Activated CD8-positive, alpha-beta memory T cell treated with anti-CD3 and anti-CD28 coated beads, Interleukin-2, amount 50 U/mL, for 4 hours (primary cell): Measurements from ENCODE around the gene SPP1.

ENCODE experiments used
- DNase-seq: peaks from one replicate; pipeline ENCODE4 v3.0.0-alpha.2; 2020

SPP1 gene

DNA sequence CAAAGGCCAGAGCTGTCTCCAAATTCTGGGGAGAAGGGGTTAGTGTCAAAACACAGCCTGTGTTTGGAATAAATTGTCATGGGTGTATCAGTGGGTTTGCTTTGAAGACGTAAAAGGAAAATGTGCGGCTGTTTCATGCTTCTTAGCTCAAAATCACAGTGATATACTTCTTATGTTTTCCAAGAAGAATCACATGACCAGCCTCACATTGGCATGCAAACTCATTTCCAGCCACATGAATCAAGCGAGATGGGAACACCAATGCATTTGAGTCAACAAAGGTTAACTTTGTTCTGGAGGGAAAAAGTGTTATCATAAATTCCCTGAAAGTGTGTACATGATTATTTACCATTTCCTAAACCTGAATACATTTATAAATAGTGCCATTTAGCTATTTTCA is 19.0 kb upstream of the SPP1 start:
- no peak for DNase-seq

DNA sequence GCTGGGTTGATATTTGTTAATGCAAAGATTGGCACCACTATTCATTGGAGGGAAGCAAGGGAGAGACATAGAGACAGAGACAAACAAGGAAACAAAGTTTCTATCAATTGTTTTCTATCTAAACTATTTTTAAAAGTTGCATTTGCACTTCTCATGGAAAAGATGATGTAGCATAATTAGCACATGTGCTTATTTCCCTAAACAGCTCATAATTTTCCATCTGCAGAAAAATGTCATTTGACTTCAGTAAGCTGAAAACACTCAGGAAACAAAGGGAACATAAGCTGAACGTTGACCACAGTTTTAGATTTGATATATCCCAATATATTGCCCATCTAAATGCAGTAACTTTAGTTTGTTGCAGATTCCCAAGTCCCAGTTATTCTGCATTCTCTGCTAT is 18.5 kb upstream of the SPP1 start:
- no peak for DNase-seq

DNA sequence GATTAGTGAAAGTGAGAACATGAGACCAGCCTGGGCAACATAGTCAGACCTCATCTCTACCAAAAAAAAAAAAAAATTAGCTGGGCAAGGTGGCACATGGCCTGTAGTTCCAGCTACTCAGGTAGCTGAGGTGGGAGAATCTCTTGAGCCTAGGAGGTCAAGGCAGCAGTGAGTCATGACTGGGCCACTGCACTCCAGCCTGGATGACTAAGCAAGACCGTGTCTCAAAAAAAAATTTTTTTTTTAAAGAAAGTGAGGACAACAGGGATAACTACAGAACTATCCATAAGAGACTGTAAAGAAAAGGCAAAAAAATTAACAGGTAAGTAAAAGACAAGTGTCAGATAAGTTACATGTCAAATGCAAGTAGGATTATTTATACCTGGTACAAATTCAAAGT is 13.5 kb upstream of the SPP1 start:
- no peak for DNase-seq

DNA sequence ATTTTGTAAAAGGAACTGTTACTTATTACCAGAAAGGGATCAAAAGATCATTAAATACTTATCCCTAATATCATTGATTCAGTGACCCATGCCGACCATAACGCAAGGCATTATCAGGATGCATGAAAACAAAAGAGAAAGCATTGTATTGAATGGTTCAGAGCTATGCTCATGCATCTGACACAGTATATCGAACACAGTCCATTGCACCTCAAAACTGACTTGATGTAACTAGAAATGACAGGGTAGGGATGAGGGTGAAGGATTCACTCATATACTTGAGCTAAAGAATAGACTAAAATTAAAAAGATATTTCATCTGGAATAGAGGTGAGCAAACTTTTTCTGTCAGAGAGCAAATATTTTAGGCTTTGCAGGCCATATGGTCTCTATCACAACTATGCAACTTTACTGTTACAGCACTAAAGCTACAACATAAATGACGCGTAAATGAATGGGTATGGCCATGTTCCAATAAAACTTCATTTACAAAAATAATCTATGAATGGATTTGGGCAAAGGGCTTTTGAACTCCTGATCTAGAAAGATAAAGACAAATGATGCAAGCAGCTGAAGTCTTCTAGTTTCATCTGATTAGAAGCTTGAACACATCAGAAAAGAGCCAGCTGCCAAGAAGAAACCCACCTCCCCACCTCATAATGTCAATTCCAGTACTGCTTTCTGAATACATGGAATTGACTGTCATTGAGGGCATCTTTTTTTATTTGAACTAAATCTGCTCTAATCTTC is 12.9 kb upstream of the SPP1 start:
- no peak for DNase-seq

DNA sequence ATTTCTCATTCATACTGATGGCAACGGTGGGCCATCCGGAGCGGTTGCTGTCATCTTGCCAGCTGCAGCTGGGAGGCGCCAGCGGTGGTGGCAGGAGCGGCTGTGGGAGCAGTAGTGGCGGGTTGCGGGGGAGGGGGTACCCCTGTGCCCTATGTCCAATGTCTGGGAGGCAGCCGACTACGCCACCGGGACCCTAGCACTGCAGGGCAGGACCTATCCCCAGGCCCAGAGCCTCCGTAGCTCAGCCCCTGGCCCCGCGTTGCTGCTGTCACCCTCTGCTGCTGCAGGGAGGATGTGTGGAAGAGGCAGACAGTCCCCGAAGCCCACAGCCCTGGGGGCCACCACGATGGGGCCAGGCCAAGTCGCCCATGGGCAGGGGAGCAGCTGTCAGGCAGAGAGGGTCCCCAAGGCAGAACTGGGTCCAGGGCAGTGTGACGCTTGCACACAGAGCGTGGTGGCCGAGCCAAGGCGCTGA is 10.0 kb upstream of the SPP1 start:
- no peak for DNase-seq

DNA sequence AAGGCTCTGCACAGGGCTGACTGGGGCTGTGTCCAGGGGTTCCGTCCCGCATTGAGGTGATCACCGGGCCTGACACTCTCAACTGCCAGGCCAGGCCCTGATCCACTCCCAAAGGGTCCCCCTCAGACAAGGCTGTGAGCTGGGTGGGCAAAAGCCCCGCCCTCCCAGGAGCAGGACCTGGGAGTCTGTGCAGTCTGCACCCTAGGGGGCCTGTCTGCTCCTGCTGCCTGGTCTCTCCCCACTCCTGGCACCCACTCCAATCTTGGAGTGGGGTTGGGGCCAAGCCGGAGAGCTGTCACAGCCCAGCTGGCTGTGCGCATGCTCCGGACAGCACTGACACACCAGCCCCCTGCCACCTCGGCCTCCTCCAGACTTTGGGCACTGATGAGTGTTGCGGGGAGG is 9.4 kb upstream of the SPP1 start:
- no peak for DNase-seq

DNA sequence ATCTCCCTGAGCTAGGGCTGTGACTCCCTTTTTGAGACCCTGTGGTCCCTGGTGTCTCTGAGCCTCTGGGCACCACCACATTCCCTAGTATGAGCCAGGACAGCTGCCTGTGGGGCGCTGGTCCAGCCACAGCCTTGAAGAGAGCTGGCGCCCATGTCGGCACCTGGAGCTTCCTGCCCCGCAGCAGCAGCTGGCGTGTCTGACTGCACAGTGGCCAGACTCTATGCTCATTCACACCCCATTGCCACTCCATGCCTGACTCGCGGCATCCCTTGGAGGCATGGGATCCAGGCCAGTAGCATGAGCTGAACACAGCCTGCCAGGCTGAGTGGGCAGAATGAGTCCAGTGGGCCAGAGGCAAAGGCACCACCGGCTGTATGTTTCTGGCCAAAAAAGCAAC is 8.3 kb upstream of the SPP1 start:
- no peak for DNase-seq

DNA sequence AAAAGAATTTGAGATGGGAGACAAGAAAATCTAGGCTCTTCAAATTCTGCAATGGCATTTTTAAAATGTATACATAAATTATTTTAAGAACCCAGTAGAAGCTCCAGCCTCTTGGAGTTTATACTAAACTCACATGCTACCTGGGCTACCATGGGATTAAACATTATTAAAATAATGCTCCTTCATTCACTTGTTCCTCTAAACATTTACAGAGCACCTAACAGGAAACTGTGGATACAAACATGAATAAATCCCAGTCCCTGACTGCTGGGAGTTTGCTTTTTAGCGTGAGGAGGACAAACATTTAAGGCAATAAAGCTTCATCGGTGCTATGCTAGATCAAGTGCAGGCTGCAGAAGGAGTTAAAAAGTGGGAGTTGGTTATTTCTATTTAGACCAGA is 5.4 kb upstream of the SPP1 start:
- DNase-seq, result no peak

DNA sequence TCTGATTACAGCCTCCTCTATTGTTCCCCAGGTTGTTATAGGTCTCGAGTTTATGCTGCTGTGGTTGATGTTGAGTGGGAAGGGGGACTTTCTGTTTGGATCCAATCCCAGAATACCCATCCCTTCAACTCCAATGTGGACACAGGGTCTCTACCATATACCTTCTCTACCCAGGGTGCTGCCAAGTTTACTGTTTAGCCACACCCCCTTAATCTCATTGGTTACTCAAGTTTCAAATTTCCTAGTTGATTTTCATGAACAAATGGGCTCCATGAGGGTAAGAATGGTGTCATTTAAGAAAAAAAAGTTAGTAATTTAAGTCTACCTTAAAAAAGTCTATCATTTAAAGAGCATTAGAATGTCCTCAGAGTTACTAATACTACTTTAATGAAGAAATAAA is 3.6 kb upstream of the SPP1 start:
- no peak for DNase-seq

DNA sequence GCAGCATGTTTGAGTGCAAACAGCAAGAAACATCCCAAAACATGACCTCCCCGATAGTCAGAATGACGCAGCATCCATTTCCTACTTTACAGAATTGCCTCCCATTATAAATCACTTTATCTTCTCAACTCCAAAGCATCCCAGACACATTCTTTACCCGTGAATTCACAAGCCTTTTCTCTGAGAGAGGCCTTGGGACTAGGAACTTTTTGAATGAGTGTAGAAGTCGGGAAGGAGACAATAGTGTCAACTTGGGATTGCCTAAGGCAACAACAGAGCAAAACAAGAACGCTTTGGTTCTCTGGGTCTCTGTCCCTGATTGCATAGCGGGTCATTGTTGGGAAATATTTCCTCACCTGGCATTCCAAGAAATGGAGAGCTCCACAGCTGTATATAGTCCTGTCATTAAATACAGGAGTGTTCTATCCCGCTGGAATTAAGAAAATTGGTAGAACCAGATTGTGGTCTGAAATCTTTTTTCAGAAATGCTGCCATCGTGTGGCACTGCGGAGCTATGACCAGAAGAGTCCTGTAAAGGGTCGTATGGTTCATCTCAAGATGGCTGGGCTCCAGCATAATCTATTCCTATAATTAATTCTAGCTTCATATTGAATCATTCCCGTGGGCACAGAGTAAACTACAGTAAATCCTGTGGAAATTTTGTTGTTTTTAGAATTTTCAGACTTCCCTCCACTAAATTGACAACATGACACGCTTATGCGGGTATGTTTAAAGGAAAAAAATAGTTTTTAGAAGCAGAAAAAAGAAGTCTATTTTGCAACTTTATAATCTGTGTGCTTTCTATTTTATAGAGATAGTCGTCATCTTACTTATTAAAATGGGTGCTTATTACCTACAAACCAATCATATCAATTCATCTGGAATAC is 2.0 kb upstream of the SPP1 start:
- peak; percentile 35 for DNase-seq

DNA sequence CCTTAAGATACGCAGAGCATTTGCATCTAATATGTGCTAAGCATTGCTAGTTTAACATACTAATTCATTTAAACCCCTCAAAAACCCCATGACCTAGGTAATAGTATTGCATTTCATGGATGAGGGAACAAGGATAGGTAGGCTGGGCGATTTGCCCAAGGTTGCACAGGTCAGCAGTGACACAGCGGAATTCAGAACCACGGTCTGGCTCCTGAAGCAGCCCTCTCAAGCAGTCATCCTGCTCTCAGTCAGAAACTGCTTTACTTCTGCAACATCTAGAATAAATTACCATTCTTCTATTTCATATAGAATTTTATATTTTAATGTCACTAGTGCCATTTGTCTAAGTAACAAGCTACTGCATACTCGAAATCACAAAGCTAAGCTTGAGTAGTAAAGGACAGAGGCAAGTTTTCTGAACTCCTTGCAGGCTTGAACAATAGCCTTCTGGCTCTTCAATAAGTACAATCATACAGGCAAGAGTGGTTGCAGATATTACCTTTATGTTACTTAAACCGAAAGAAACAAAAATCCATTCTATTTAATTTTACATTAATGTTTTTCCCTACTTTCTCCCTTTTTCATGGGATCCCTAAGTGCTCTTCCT is 555 bp upstream of the SPP1 start:
- DNase-seq, result no peak

DNA sequence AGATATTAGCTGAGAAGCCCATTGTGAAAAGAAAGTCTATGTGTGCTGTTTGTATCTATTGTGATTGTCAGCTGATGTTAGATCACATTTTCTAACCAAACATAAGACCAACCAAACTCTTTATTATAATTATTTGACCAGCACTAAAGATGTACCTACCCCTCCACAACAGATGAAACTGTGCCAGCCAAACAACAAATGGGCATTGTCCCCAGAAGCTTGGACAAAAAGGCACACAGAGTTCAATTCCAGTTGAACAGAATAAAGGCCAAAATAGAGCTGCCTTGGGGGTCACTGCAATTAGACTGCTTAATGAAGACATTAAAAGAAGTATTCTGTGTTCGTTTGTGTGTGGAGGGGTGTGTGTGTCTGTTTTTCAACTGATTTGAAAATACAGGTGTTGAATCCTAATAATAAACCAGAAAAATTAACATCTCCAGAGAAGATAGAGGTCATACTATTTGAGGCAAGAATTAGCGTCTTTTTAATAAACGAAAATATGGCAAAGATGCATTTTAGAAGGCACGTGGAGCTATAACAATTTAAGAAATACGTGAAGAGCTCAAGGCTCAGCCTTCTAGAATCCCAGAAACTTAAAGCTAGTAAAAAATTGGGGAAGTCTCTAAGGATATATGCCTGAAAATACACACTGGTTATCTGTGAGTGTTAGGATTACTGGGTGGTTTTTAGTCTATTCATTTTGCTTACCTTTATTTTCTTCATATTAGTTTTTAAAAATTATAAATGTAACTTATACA is 2.2 kb downstream of the SPP1 start:
- DNase-seq, result no peak

DNA sequence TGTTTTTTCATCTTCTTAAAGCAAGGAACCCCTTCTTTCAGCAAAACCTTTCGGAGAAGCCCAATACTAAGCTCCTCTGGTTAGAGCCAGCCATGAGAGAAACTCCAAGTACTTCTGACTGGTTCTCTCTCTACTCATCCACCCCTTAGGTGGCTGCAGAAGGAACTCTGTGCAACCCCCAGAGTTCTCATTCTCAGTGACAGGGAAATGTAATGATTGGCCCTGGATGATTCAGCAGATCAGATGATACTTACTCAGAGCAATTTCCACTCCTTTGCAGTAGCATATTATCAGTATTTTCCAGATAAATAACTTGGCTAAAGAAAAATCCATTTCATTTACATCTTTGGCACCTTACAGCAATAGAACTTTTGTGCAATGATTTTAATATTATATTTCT is 3.2 kb downstream of the SPP1 start:
- no peak for DNase-seq

DNA sequence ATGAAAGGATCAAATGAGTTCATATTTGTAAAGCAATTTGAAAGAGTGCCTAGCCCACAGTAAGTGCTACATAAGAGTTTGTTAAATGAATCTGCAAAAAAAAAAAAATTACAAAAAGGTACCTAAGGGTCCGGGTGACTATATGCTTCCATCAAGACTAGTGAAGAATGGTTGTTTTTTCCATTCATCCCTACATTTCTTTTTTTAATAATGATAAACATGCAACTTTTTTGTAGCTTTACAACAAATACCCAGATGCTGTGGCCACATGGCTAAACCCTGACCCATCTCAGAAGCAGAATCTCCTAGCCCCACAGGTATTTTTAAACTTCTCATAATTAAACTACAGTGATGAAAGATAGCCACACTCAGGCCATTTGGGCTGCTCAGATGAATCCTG is 4.3 kb downstream of the SPP1 start:
- no peak for DNase-seq

DNA sequence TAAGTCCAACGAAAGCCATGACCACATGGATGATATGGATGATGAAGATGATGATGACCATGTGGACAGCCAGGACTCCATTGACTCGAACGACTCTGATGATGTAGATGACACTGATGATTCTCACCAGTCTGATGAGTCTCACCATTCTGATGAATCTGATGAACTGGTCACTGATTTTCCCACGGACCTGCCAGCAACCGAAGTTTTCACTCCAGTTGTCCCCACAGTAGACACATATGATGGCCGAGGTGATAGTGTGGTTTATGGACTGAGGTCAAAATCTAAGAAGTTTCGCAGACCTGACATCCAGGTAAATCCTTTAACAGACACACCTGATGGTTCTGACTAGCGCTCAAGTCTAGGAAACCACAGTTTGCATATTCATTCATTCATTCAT is 6.0 kb downstream of the SPP1 start:
- no peak for DNase-seq

DNA sequence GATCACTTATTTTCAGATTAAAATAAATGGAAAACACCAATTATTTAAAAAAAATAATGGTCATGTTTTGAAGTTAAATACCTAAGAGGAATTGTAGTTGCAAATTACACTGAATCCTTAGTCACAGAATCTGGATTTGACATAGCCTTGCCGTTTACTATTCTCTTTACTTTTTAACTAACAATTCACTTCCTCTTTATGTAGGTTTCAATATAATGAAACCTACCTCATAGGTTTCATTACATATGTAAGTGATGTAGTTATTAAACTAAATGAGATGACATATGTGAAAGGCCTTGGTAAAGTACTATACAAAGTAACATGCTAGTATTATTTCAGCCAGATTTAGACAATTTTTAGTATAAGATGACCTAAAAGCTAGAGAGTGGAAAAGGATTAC is 6.5 kb downstream of the SPP1 start:
- no peak for DNase-seq

DNA sequence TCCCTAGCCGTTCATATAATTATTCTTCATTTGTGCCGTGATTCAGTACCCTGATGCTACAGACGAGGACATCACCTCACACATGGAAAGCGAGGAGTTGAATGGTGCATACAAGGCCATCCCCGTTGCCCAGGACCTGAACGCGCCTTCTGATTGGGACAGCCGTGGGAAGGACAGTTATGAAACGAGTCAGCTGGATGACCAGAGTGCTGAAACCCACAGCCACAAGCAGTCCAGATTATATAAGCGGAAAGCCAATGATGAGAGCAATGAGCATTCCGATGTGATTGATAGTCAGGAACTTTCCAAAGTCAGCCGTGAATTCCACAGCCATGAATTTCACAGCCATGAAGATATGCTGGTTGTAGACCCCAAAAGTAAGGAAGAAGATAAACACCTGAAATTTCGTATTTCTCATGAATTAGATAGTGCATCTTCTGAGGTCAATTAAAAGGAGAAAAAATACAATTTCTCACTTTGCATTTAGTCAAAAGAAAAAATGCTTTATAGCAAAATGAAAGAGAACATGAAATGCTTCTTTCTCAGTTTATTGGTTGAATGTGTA is 7.0 kb downstream of the SPP1 start:
- DNase-seq, result no peak

DNA sequence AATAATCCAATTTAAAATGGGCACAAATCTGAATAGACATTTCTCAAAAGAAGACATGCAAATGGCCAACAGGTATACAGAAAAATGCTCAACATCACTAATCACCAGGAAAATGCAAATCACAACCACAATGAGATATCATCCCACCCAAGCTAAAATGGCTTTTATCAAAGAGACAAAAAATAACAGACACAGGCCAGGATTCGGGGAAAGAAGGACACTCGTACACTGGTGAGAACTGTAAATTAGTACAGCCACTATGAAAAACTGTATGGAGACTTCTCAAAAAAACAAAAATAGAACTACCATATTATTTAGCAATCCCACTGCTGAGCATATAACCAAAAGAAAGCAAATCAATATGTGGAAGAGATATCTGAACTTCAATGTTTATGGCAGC is 8.5 kb downstream of the SPP1 start:
- DNase-seq, result no peak

DNA sequence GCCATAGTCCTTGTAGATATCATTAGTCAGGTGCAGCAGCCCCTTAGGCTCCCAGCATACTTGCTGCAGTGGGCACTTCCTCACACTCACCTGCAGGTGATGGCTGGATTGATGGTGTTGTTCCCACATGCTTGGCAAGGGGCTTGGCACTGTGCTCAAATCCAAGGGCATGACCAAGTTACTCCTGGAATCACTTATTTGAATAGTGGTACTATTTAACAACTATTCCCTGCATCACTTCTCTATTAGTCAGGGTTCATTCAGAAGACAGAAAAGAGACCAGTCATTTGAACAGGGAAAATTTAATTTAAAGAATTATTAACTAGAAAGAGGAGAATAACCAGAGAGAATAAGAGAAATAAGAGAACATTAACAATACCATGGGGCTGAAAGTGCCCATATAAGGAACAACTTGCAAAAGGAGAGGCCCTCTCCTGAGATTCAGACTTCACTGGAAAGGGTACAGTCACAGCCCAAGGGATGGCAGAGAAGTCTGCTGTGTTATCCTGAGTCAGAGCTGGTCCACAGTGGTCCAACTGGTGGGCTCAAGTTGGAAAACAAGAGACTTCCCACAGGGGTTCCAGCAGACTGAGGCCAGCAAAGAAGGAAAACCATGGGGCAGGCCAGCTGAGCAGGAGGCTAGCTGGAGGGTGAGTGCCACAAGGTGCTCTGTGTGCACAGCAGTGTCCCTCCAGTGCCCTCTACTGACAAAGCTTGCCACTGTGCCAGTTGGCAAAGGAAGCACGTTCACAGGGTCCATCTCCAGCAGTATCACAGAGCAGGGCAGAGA is 9.8 kb downstream of the SPP1 start:
- peak; percentile 20 for DNase-seq

DNA sequence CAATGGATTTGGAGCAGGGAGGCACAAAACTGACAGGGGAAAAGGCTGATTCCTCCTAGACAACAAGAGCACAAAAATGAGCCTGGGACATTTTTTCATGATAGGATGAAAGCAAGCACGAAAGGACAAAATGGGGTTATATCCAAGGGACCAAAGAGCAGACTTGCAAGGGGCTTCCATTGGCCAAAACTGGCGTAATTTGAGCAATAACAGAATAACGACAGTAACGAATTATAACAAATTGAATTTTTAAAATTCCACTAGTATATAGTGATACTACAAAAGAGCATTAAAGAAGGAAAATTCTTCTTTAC is 10.3 kb downstream of the SPP1 start:
- DNase-seq, result no peak

DNA sequence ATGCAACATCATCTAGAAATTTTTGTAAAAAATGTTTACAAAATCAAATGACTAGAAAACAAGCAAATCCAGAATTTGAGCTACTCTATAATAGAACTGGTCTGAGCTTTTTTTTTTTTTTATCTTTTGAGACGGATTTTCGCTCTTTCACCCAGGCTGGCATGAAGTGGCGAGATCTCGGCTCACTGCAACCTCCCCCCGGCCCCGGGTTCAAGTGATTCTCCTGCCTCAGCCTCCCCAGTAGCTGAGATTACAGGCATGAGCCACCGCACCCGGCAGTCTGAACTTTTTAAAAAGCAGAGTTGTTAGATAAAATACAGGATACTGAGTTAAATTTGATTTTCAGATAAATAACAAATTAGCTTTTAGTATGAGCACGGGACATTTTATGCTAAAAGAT is 11.0 kb downstream of the SPP1 start:
- DNase-seq, result no peak

DNA sequence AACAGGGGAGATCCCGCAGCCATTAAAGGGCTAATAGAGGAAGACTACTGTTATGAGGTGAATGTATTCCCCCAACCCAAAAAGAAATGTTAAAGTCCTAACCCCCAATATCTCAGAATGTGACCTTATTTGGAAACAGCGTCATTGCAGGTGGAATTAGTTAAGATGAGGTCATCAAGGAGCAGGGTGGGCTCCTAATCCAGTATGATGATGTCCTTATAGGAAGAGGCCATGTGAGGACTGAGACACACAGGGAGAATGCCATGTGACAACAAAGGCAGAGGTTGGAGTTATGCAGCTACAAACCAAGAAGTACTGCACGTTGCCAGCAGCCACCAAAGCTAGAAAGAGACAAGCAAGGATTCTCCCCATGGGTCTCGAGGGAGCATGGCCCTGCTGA is 14.3 kb downstream of the SPP1 start:
- DNase-seq, result no peak
